ENCODE data around the gene CTBP2.
"Not testable (repeated sequence)": the region's sequence is repeated elsewhere in the genome, so short reads cannot be mapped to it uniquely, and the experiment has no call there.

CTBP2 gene

GRCh38 chr10:125186431-125187170 is 26.2 kb upstream of the CTBP2 start:
- no peak for DNase-seq

- DNase-seq, result not testable (repeated sequence)
Observed at GRCh38 chr10:125179107-125179506, 18.7 kb upstream of the CTBP2 start.

- no peak for DNase-seq
Observed at GRCh38 chr10:125177641-125178640, 17.6 kb upstream of the CTBP2 start.

- DNase-seq, result no peak
Observed at GRCh38 chr10:125175807-125176206, 15.4 kb upstream of the CTBP2 start.

- no peak for DNase-seq
Observed at GRCh38 chr10:125174360-125174759, 14.0 kb upstream of the CTBP2 start.

- DNase-seq, result no peak
Observed at GRCh38 chr10:125172694-125173093, 12.3 kb upstream of the CTBP2 start.

- no peak for DNase-seq
Observed at GRCh38 chr10:125171402-125172306, 11.3 kb upstream of the CTBP2 start.

- no peak for DNase-seq
Observed at GRCh38 chr10:125169915-125170314, 9.6 kb upstream of the CTBP2 start.

GRCh38 chr10:125169279-125169678 is 8.9 kb upstream of the CTBP2 start:
- no peak for DNase-seq

- DNase-seq, result no peak
Observed at GRCh38 chr10:125166658-125167057, 6.3 kb upstream of the CTBP2 start.

GRCh38 chr10:125165584-125166573 is 5.5 kb upstream of the CTBP2 start:
- no peak for DNase-seq

GRCh38 chr10:125164421-125164820 is 4.1 kb upstream of the CTBP2 start:
- no peak for DNase-seq

- no peak for DNase-seq
Observed at GRCh38 chr10:125163803-125164202, 3.4 kb upstream of the CTBP2 start.

- DNase-seq, result not testable (repeated sequence)
Observed at GRCh38 chr10:125163312-125163711, 2.9 kb upstream of the CTBP2 start.

GRCh38 chr10:125162120-125162931 is 2.0 kb upstream of the CTBP2 start:
- DNase-seq, result no peak

- no peak for DNase-seq
Observed at GRCh38 chr10:125161707-125162119, 1.4 kb upstream of the CTBP2 start.

GRCh38 chr10:125160856-125161706 is 718 bp upstream of the CTBP2 start:
- DNase-seq, result no peak

GRCh38 chr10:125159486-125159931 is 854 bp downstream of the CTBP2 start:
- DNase-seq, result no peak
